GM18519 (cell line): ENCODE results near the gene BCL2L12.

Source experiments
- ATAC-seq: cut with Tn5 transposase; IDR thresholded peaks from one replicate; pipeline ENCODE4 v1.9.1; 2021; ENCODE audit warnings: mild to moderate bottlenecking, moderate library complexity; ENCODE audit not compliant: unreplicated experiment, low FRiP score

The BCL2L12 gene

DNA sequence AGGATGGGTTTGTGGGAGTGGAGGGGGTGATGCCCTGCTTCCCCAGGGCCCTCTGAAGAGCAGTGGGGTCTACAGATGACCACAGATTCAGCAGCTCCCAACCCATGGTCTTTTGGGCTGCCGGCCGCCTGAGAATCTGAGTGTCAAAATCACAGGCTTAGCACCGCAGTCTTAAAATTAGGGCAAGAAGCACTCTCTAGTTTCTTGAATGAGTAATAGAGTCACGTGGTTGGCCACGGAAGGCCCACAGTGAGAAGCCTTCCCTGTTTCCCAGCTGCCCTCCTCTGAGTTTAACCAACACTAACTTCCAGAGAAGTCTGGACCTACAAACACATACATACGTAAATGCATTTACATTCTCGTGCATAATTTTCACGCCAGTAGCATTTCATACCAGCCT, 16.5 kb downstream of the BCL2L12 start:
- ATAC-seq, result no peak

DNA sequence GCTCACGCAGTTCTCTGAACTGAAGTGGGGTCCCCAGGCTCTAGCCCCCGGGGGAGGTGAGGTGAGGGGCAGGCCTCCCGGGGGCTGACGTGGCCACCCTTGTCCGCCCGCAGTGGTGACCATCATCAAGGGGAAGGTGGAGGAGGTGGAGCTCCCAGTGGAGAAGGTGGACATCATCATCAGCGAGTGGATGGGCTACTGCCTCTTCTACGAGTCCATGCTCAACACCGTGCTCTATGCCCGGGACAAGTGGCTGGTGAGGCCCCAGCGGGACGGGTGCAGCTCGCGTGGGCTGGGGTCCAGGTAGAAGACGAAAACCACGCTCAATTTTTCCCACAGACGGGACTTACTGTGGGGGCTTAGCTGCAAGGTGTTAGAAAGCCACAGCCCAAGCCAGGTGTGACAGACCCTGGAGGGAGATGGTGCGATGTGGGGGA, 18.1 kb downstream of the BCL2L12 start:
- ATAC-seq, result no peak

DNA sequence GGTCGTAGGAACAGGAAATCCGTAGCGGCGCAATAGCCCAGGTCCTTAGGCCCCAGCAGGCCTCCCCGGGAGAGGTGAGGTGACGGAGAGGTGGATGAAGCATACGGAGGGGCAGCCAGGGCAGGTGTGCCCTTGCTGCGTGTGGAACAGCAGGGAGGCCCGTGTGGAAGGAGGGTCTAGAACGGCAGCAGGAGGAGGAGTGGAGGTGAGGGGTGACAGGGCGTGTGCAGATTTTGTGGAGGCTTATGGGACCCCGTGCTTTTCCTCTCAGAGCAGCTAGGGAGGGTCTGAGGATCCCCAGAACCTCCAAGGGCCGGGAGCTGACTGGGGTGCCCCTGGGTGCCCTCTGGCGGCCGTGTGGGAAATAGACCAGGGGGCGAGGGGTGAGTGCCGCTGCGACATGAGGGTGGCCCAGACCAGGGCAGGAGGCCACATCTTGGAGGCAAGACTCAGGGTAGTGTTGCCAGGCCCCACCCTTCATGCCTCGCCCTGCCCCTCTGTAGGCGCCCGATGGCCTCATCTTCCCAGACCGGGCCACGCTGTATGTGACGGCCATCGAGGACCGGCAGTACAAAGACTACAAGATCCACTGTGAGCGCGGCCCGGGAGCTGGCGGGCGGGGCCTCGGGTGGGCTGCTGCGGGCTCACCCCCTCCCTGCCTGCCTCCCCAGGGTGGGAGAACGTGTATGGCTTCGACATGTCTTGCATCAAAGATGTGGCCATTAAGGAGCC, 18.7 kb downstream of the BCL2L12 start:
- no peak for ATAC-seq

- no peak for ATAC-seq
These were observed 19.3 kb downstream of the BCL2L12 start for GRCh38 chr19:49684983-49685553.

GRCh38 chr19:49685845-49686332, 20.2 kb downstream of the BCL2L12 start:
- no peak for ATAC-seq

GRCh38 chr19:49686503-49687088, 20.9 kb downstream of the BCL2L12 start:
- ATAC-seq, result no peak

GRCh38 chr19:49687150-49687549, 21.4 kb downstream of the BCL2L12 start:
- ATAC-seq, result no peak

- no peak for ATAC-seq
These were observed 22.0 kb downstream of the BCL2L12 start for GRCh38 chr19:49687566-49688316.

- no peak for ATAC-seq
These were observed 22.9 kb downstream of the BCL2L12 start for GRCh38 chr19:49688531-49689132.

GRCh38 chr19:49689133-49690078, 23.7 kb downstream of the BCL2L12 start, which contains the start of gene ADM5:
Gene ADM5, plus strand, starts transcription at chr19:49689594. Its CDS starts 244 bp downstream, at chr19:49689838.
- ATAC-seq, result no peak

DNA sequence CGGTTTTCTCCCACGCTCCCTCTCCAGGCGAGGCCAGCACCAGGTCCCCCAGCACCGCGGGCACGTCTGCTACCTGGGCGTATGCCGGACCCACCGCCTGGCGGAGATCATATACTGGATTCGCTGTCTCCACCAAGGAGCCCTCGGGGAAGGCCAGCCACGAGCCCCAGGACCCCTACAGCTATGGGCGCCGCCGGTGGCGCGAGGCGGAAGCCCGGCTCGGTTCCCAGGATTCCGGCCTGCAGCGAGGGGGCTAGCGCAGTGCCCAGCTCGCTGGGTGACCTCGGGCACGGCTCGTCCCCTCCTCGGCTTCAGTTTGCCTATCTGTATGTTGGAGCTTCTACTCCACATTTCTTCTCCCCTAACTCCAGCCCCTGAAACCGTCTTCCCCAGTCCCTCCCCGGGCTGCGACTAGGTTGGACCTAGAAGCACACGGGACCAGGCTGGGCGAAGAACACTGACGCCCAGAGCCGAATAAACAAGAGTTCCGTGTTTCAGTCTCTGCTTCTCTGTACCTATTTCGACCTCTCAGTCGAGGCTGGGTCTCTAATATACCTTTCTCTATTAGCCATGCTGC, 24.4 kb downstream of the BCL2L12 start:
- no peak for ATAC-seq

DNA sequence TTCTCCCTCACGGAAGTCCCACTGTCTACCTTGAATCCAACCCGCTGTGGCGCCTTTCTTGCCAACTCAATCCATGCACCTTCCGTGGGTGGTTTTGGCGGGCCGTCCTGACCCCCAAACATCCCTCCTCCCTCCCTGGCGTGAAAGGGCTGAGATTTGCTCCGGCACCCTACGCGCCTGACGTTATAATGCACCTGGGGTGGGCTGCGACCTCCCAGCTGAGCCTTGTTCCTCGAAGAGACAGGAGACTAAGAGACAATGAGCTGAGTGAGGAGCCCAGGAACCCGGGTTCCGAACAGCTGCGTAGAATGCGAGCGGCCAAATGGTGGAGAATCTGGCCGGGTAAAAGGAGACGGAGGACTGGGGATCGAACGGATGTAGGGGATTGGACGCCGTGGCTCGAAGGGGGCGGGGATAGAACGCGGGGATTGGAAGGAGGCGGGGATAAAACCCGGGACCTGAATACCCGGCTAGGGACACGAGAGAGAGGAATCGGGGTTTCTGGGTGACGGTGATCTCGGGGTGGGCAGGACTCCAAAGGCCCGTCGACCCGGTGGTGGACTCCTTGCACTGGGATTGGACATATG, 25.0 kb downstream of the BCL2L12 start, which contains the start of gene CPT1C:
TSS of gene CPT1C (plus strand) at position 461 of the 587 bp plus-strand sequence. CDS start 1,137 bp downstream, outside the sequence.
- no peak for ATAC-seq

DNA sequence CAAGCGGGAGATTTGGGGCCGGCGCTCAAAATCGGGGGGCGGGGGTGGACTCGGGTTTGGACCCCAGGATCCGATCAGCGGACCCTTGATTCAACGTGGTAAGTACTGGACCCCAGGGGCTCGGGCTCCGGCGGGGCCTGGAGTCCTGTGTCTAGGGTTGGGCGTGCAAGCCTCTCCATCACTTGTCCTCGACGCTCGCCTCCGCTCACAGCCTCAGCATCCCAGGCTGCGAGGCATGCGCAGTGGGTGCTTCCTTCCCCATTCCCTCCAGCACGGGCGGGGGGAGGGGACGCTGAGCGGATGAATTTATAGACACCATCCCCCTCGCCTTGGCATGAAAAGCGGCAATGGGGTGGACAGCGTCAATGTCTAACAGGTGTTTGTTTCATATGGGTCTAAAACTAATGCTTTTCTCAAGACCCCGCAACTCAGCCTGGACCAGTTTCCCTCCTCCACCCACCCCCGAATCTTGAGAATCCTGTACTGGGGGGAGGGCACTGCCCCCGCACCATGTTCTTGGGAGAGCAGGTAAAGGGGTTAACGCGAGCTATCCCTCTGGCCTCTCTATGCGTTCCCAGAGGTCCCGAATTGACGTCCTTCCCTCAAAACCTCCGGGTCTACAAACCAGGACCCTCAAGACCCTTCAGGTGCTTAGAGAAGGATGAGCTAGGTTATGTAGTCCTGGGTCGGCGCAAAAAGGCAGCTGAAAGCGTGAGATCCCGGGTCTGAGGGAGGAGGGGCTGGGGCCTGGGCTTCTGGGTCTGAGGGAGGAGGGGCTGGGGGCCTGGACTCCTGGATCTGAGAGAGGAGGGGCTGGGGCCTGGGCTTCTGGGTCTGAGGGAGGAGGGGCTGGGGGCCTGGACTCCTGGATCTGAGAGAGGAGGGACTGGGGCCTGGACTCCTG, 25.8 kb downstream of the BCL2L12 start:
- no peak for ATAC-seq

GRCh38 chr19:49692147-49692506, 26.4 kb downstream of the BCL2L12 start:
- no peak for ATAC-seq

- no peak for ATAC-seq
These were observed 30.4 kb downstream of the BCL2L12 start for GRCh38 chr19:49696115-49696514.

DNA sequence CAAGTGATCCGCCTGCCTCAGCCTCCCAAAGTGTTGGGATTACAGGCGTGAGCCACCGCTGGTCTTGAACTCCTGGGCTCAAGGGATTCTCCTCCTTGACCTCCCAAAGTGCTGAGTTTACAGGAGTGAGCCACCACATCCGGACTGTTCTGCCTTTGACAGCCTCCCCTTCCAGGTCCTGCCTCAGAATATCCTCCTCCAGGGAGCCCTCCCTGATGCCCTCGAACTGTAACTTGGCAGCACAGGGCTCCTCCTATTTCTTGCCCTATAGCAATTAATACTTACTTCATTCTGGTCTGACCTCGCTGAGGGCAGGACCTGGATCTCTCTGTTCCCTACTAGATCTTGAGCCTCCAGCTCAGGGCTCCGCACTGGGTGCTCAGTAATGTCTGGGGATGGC, 31.1 kb downstream of the BCL2L12 start:
- no peak for ATAC-seq

DNA sequence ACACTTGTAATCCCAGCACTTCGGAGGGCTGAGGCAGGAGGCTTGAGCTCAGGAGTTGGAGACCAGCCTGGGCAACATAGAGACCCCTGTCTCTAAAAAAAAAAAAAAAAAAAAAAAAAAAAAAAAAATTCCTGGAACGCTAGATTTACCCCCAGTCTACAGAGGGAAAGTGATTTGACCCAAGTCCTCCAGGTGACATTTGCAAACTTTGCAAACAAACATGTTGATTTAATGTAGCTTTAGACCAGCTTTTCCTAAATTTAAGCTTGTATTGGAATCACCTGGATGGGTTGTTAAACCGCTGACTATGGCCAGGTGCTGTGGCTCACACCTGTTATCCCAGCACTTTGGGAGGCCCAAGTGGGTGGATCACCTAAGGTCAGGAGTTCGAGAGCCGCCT, 33.6 kb downstream of the BCL2L12 start:
- ATAC-seq, result no peak

DNA sequence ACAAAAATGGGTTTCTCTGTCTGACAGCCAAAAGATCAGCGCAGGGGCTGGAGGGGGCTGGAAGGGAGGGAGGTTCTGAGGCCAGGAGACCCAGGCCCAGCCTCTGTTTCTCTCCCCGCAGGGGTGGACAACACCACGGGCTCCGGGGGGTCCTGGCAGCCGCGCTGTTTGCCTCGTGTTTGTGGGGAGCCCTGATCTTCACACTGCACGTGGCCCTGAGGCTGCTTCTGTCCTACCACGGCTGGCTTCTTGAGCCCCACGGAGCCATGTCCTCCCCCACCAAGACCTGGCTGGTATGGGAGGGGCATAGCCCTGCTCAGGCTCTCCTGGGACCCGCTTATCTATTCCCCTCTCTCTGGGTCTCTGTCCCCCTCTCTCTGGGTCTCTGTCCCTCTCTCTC, 34.8 kb downstream of the BCL2L12 start:
- ATAC-seq, result no peak
